HEK293 (cell line): ENCODE data around the gene JCAD.
A peak's percentile ranks its signal among the peaks of the same experiment; 100 is the strongest.

Experiments used
- CTCF ChIA-PET: fragments of 350-600 bp; formaldehyde crosslinking; extraction: SDS; loops from one replicate; lab custom pipeline; 2021; ENCODE audit warnings: antibody characterized with exemption; lab: Yijun Ruan, JAX
- POLR2A ChIA-PET: fragments of 300-600 bp; formaldehyde crosslinking; extraction: SDS; loops from one replicate; lab custom pipeline; 2020; ENCODE audit warnings: antibody characterized with exemption, inconsistent platforms; lab: Yijun Ruan, JAX
- H3K27ac ChIP-seq: fragments of 200-500 bp; sonication (Bioruptor generic); 2 replicates; pipeline ENCODE4 v1.5.1; 2014; ENCODE audit warnings: low read depth, low read length, control low read depth, inconsistent platforms; ENCODE audit errors: extremely low read depth
- H3K36me3 ChIP-seq, 2 experiments: fragments of 200-500 bp in 1 of 2; sonication (Bioruptor generic) in 1 of 2; 1 replicate in 1 of 2; 2 replicates in 1 of 2; pipeline ENCODE4 v1.5.1; 2014 to 2017; ENCODE audit warnings: inconsistent platforms in 2 of 2, low read length in 2 of 2; ENCODE audit not compliant: control insufficient read depth in 2 of 2, insufficient read depth in 1 of 2
- H3K4me1 ChIP-seq: fragments of 200-500 bp; sonication (Bioruptor generic); 2 replicates; pipeline ENCODE4 v1.5.1; 2014; ENCODE audit warnings: mild to moderate bottlenecking, low read length, inconsistent platforms; ENCODE audit not compliant: control insufficient read depth, insufficient read depth
- H3K4me3 ChIP-seq: 2 replicates; pipeline ENCODE4 v1.5.1; 2011; ENCODE audit warnings: low read depth, mild to moderate bottlenecking, control low read depth, low read length, moderate library complexity
- H3K9me3 ChIP-seq: fragments of 200-500 bp; sonication (Bioruptor generic); 2 replicates; pipeline ENCODE4 v1.5.1; 2014; ENCODE audit warnings: low read depth, low read length, inconsistent platforms; ENCODE audit not compliant: control insufficient read depth, insufficient read depth
- FEZF1 ChIP-seq: fragments of 450-650 bp; formaldehyde crosslinking; IDR thresholded peaks from 2 replicates; pipeline ENCODE4 v1.5.1; 2016; ENCODE audit warnings: missing biosample characterization, missing genetic modification characterization
- GFI1B ChIP-seq: fragments of 450-650 bp; formaldehyde crosslinking; IDR thresholded peaks from 2 replicates; pipeline ENCODE4 v1.5.1; 2016; ENCODE audit warnings: missing biosample characterization, missing genetic modification characterization
- PRDM1 ChIP-seq: fragments of 450-650 bp; formaldehyde crosslinking; IDR thresholded peaks from 2 replicates; pipeline ENCODE4; 2016; ENCODE audit warnings: missing biosample characterization, missing genetic modification characterization
- TCF7L2 ChIP-seq: IDR thresholded peaks from 2 replicates; pipeline ENCODE4 v1.6.1; 2011; ENCODE audit warnings: low read depth, mild to moderate bottlenecking, inconsistent platforms, low read length, moderate library complexity, borderline replicate concordance
- ZBTB17 ChIP-seq: fragments of 450-650 bp; formaldehyde crosslinking; IDR thresholded peaks from 2 replicates; pipeline ENCODE4 v1.5.1; 2016; ENCODE audit warnings: missing biosample characterization, missing genetic modification characterization
- ZIC2 ChIP-seq: fragments of 450-650 bp; formaldehyde crosslinking; IDR thresholded peaks from 2 replicates; pipeline ENCODE4 v1.5.1; 2016; ENCODE audit warnings: missing biosample characterization, missing genetic modification characterization
- ZNF155 ChIP-seq: fragments of 450-650 bp; formaldehyde crosslinking; IDR thresholded peaks from 2 replicates; pipeline ENCODE4 v1.5.1; 2016; ENCODE audit warnings: missing biosample characterization, missing genetic modification characterization
- ZNF157 ChIP-seq: fragments of 450-650 bp; formaldehyde crosslinking; IDR thresholded peaks from 2 replicates; pipeline ENCODE4 v1.5.1; 2016; ENCODE audit warnings: missing biosample characterization, missing genetic modification characterization
- ZNF169 ChIP-seq: fragments of 450-650 bp; formaldehyde crosslinking; IDR thresholded peaks from 2 replicates; pipeline ENCODE4 v1.5.1; 2016; ENCODE audit warnings: missing biosample characterization, missing genetic modification characterization
- ZNF202 ChIP-seq: fragments of 450-650 bp; formaldehyde crosslinking; IDR thresholded peaks from 2 replicates; pipeline ENCODE4 v1.5.1; 2016; ENCODE audit warnings: missing biosample characterization, missing genetic modification characterization, borderline replicate concordance
- ZNF335 ChIP-seq: fragments of 450-650 bp; formaldehyde crosslinking; conservative IDR thresholded peaks from 2 replicates; pipeline ENCODE4 v1.5.1; 2016; ENCODE audit warnings: missing biosample characterization, missing genetic modification characterization
- ZNF341 ChIP-seq: fragments of 450-650 bp; formaldehyde crosslinking; IDR thresholded peaks from 2 replicates; pipeline ENCODE4; 2016; ENCODE audit warnings: low read depth, missing biosample characterization, missing genetic modification characterization
- ZNF362 ChIP-seq: fragments of 450-650 bp; formaldehyde crosslinking; IDR thresholded peaks from 2 replicates; pipeline ENCODE4 v1.5.1; 2016; ENCODE audit warnings: missing biosample characterization, missing genetic modification characterization
- ZNF416 ChIP-seq: fragments of 450-650 bp; formaldehyde crosslinking; IDR thresholded peaks from 2 replicates; pipeline ENCODE4 v1.5.1; 2016; ENCODE audit warnings: missing biosample characterization, missing genetic modification characterization
- ZNF48 ChIP-seq: fragments of 450-650 bp; formaldehyde crosslinking; IDR thresholded peaks from 2 replicates; pipeline ENCODE4 v1.5.1; 2016; ENCODE audit warnings: missing biosample characterization, missing genetic modification characterization
- ZNF488 ChIP-seq: fragments of 450-650 bp; formaldehyde crosslinking; IDR thresholded peaks from 2 replicates; pipeline ENCODE4 v1.5.1; 2016; ENCODE audit warnings: missing biosample characterization, missing genetic modification characterization
- ZNF544 ChIP-seq: fragments of 450-650 bp; formaldehyde crosslinking; IDR thresholded peaks from 2 replicates; pipeline ENCODE4 v1.5.0; 2017; ENCODE audit warnings: missing biosample characterization, missing genetic modification characterization
- ZNF623 ChIP-seq: fragments of 450-650 bp; formaldehyde crosslinking; IDR thresholded peaks from 2 replicates; pipeline ENCODE4 v1.5.1; 2016; ENCODE audit warnings: missing biosample characterization, missing genetic modification characterization
- ZNF626 ChIP-seq: fragments of 450-650 bp; sonication (Bioruptor Pico); formaldehyde crosslinking; IDR thresholded peaks from 2 replicates; pipeline ENCODE4 v1.5.1; 2018; ENCODE audit warnings: missing biosample characterization, missing genetic modification characterization, inconsistent platforms
- ZNF658 ChIP-seq: fragments of 450-650 bp; formaldehyde crosslinking; IDR thresholded peaks from 2 replicates; pipeline ENCODE4; 2016; ENCODE audit warnings: missing biosample characterization, missing genetic modification characterization
- ZNF707 ChIP-seq: fragments of 450-650 bp; formaldehyde crosslinking; IDR thresholded peaks from 2 replicates; pipeline ENCODE4 v1.5.1; 2016; ENCODE audit warnings: missing biosample characterization, missing genetic modification characterization
- ZNF76 ChIP-seq: fragments of 450-650 bp; formaldehyde crosslinking; IDR thresholded peaks from 2 replicates; pipeline ENCODE4; 2016; ENCODE audit warnings: low read depth, missing biosample characterization, missing genetic modification characterization, borderline replicate concordance
- ZNF776 ChIP-seq: fragments of 450-650 bp; formaldehyde crosslinking; IDR thresholded peaks from 2 replicates; pipeline ENCODE4 v1.5.0; 2017; ENCODE audit warnings: missing biosample characterization, missing genetic modification characterization, borderline replicate concordance
- ZSCAN16 ChIP-seq: fragments of 450-650 bp; formaldehyde crosslinking; IDR thresholded peaks from 2 replicates; pipeline ENCODE4 v1.5.1; 2016; ENCODE audit warnings: missing biosample characterization, missing genetic modification characterization
- ZSCAN30 ChIP-seq: fragments of 450-650 bp; IDR thresholded peaks from 2 replicates; pipeline ENCODE4 v1.5.1; 2018; ENCODE audit warnings: missing biosample characterization, mild to moderate bottlenecking, missing genetic modification characterization, moderate library complexity
- TF ChIP-seq, protein P1 (sequence below): fragments of 450-650 bp; formaldehyde crosslinking; IDR thresholded peaks from 2 replicates; pipeline ENCODE4 v1.5.1; 2017; ENCODE audit warnings: missing biosample characterization, missing genetic modification characterization
- TF ChIP-seq, protein P2 (sequence below): fragments of 450-650 bp; formaldehyde crosslinking; IDR thresholded peaks from 2 replicates; pipeline ENCODE4 v1.5.1; 2016; ENCODE audit warnings: missing biosample characterization, missing genetic modification characterization
- TF ChIP-seq, protein P3 (sequence below): fragments of 450-650 bp; formaldehyde crosslinking; IDR thresholded peaks from 2 replicates; pipeline ENCODE4 v1.5.1; 2016; ENCODE audit warnings: missing biosample characterization, missing genetic modification characterization
- TF ChIP-seq, protein P4 (sequence below): fragments of 450-650 bp; formaldehyde crosslinking; conservative IDR thresholded peaks from 2 replicates; pipeline ENCODE4 v1.5.1; 2016; ENCODE audit warnings: low read depth, missing biosample characterization, missing genetic modification characterization

The JCAD gene

GRCh38 chr10:29994811-29995210 lies 64.6 kb downstream of the JCAD start:
- Histone ChIP-seq H3K4me1 (no peaks in the 10 kb centered on the region), H3K36me3 (no peaks in the 10 kb centered on the region), H3K4me3 (no peak overlapping the region), H3K9me3 (no peaks in the 10 kb centered on the region), H3K27ac (no peak overlapping the region)
- ChIA-PET CTCF (no interaction called here), POLR2A (no interaction called here)
- TF ChIP-seq ZNF362 (tag by site-specific recombination) = no peak
- TF ChIP-seq, protein P1, sequence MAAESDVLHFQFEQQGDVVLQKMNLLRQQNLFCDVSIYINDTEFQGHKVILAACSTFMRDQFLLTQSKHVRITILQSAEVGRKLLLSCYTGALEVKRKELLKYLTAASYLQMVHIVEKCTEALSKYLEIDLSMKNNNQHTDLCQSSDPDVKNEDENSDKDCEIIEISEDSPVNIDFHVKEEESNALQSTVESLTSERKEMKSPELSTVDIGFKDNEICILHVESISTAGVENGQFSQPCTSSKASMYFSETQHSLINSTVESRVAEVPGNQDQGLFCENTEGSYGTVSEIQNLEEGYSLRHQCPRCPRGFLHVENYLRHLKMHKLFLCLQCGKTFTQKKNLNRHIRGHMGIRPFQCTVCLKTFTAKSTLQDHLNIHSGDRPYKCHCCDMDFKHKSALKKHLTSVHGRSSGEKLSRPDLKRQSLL (tag by site-specific recombination) = no peak
- no peak for TF ChIP-seq FEZF1 (tag by site-specific recombination)
- TF ChIP-seq ZNF157 (tag by site-specific recombination) = no peak
- TF ChIP-seq ZNF341 (tag by site-specific recombination) = no peak
- TF ChIP-seq PRDM1 (tag by site-specific recombination) = no peak
- no peak for TF ChIP-seq ZNF658 (tag by site-specific recombination)
- TF ChIP-seq GFI1B (tag by site-specific recombination) = no peak
- no peak for TF ChIP-seq ZNF48
- TF ChIP-seq, protein P2, sequence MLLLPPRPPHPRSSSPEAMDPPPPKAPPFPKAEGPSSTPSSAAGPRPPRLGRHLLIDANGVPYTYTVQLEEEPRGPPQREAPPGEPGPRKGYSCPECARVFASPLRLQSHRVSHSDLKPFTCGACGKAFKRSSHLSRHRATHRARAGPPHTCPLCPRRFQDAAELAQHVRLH (tag by site-specific recombination) = no peak
- no peak for TF ChIP-seq ZNF169 (tag by site-specific recombination)
- TF ChIP-seq ZNF416 (tag by site-specific recombination) = no peak
- TF ChIP-seq, protein P3, sequence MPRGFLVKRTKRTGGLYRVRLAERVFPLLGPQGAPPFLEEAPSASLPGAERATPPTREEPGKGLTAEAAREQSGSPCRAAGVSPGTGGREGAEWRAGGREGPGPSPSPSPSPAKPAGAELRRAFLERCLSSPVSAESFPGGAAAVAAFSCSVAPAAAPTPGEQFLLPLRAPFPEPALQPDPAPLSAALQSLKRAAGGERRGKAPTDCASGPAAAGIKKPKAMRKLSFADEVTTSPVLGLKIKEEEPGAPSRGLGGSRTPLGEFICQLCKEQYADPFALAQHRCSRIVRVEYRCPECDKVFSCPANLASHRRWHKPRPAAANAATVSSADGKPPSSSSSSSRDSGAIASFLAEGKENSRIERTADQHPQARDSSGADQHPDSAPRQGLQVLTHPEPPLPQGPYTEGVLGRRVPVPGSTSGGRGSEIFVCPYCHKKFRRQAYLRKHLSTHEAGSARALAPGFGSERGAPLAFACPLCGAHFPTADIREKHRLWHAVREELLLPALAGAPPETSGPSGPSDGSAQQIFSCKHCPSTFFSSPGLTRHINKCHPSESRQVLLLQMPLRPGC (tag by site-specific recombination) = no peak
- no peak for TF ChIP-seq ZNF488
- no peak for TF ChIP-seq ZNF335 (tag by site-specific recombination)

- ChIA-PET POLR2A (no interaction called here), CTCF (no interaction called here)
- no peaks in the 10 kb centered on the region for H3K9me3 ChIP-seq
- H3K4me1 ChIP-seq = no peaks in the 10 kb centered on the region
- H3K36me3 ChIP-seq = no peaks in the 10 kb centered on the region
- no peak overlapping the region for H3K27ac ChIP-seq
- no peak overlapping the region for H3K4me3 ChIP-seq
- TF ChIP-seq ZIC2 (tag by site-specific recombination) = peak; percentile 84
- no peak for TF ChIP-seq ZNF776
- no peak for TF ChIP-seq ZSCAN16 (tag by site-specific recombination)
- TF ChIP-seq, protein P4, sequence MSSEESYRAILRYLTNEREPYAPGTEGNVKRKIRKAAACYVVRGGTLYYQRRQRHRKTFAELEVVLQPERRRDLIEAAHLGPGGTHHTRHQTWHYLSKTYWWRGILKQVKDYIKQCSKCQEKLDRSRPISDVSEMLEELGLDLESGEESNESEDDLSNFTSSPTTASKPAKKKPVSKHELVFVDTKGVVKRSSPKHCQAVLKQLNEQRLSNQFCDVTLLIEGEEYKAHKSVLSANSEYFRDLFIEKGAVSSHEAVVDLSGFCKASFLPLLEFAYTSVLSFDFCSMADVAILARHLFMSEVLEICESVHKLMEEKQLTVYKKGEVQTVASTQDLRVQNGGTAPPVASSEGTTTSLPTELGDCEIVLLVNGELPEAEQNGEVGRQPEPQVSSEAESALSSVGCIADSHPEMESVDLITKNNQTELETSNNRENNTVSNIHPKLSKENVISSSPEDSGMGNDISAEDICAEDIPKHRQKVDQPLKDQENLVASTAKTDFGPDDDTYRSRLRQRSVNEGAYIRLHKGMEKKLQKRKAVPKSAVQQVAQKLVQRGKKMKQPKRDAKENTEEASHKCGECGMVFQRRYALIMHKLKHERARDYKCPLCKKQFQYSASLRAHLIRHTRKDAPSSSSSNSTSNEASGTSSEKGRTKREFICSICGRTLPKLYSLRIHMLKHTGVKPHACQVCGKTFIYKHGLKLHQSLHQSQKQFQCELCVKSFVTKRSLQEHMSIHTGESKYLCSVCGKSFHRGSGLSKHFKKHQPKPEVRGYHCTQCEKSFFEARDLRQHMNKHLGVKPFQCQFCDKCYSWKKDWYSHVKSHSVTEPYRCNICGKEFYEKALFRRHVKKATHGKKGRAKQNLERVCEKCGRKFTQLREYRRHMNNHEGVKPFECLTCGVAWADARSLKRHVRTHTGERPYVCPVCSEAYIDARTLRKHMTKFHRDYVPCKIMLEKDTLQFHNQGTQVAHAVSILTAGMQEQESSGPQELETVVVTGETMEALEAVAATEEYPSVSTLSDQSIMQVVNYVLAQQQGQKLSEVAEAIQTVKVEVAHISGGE (tag by site-specific recombination) = no peak
- TF ChIP-seq ZBTB17 (tag by site-specific recombination) = peak; percentile 26; the same call in 1 of the 2 replicates
- TF ChIP-seq ZNF626 = no peak
- no peak for TF ChIP-seq ZNF155 (tag by site-specific recombination)
- no peak for TF ChIP-seq ZSCAN30 (tag by site-specific recombination)
- no peak for TF ChIP-seq ZNF202
- TF ChIP-seq ZNF76 = no peak
- no peak for TF ChIP-seq ZNF544 (tag by site-specific recombination)
- TF ChIP-seq TCF7L2 = no peak
- no peak for TF ChIP-seq ZNF623
- TF ChIP-seq ZNF707 (tag by site-specific recombination) = no peak
Measured at GRCh38 chr10:29993319-29993915, 66.0 kb downstream of the JCAD start.
